HG02623 (cell line): ENCODE results near the gene CPB1.
"Not testable (repeated sequence)": the region's sequence is repeated elsewhere in the genome, so short reads cannot be mapped to it uniquely, and the experiment has no call there.

Source experiments
- ATAC-seq: cut with Tn5 transposase; IDR thresholded peaks from one replicate; pipeline ENCODE4 v1.9.1; 2021; ENCODE audit warnings: moderate library complexity; ENCODE audit not compliant: unreplicated experiment

The CPB1 gene

GRCh38 chr3:148827585-148827984 is at the start of gene CPB1:
CPB1 (plus strand) TSS chr3:148827811; CDS start chr3:148827824, 13 bp downstream.
- no peak for ATAC-seq

GRCh38 chr3:148778926-148779325 is 48.7 kb upstream of the CPB1 start:
- ATAC-seq = no peak

GRCh38 chr3:148785026-148785425 is 42.6 kb upstream of the CPB1 start:
- ATAC-seq = not testable (repeated sequence)

- not testable (repeated sequence) for ATAC-seq
Observed at GRCh38 chr3:148786159-148786558, 41.5 kb upstream of the CPB1 start.

- ATAC-seq = no peak
Observed at GRCh38 chr3:148789146-148789545, 38.5 kb upstream of the CPB1 start.

- no peak for ATAC-seq
Observed at GRCh38 chr3:148789906-148790305, 37.7 kb upstream of the CPB1 start.

GRCh38 chr3:148790370-148790769 is 37.2 kb upstream of the CPB1 start:
- no peak for ATAC-seq

- ATAC-seq = no peak
Observed at GRCh38 chr3:148790851-148791735, 36.5 kb upstream of the CPB1 start.

- no peak for ATAC-seq
Observed at GRCh38 chr3:148791920-148792319, 35.7 kb upstream of the CPB1 start.

GRCh38 chr3:148792516-148792915 is 35.1 kb upstream of the CPB1 start:
- ATAC-seq = no peak

- ATAC-seq = no peak
Observed at GRCh38 chr3:148796799-148797198, 30.8 kb upstream of the CPB1 start.

GRCh38 chr3:148797795-148798194 is 29.8 kb upstream of the CPB1 start:
- ATAC-seq = no peak

- no peak for ATAC-seq
Observed at GRCh38 chr3:148800414-148800813, 27.2 kb upstream of the CPB1 start.

GRCh38 chr3:148809835-148810234 is 17.8 kb upstream of the CPB1 start:
- ATAC-seq = no peak

- ATAC-seq = no peak
Observed at GRCh38 chr3:148815316-148816110, 12.1 kb upstream of the CPB1 start.

- ATAC-seq = no peak
Observed at GRCh38 chr3:148816427-148816826, 11.2 kb upstream of the CPB1 start.

GRCh38 chr3:148816981-148817525 is 10.6 kb upstream of the CPB1 start:
- ATAC-seq = no peak

GRCh38 chr3:148820361-148821245 is 7.0 kb upstream of the CPB1 start:
- no peak for ATAC-seq

- ATAC-seq = no peak
Observed at GRCh38 chr3:148823026-148823425, 4.6 kb upstream of the CPB1 start.

GRCh38 chr3:148825476-148825875 is 2.1 kb upstream of the CPB1 start:
- no peak for ATAC-seq
